Peyer's patch (tissue), 4 donors: ENCODE results near the gene ZIC4. TPM values are rescaled to one million over a fixed set of nuclear protein-coding genes. Genes with fewer than 3 reads are reported as not detected.

ENCODE experiments used
- DNase-seq, 3 donors: peaks; one replicate each; pipeline ENCODE4 v3.0.0-alpha.2; 2017 to 2019
- H3K27ac ChIP-seq, 4 donors: fragments of 200-600 bp; sonication (generic); one replicate each; pipeline ENCODE4 v1.5.1; 2016 to 2019
- H3K27me3 ChIP-seq, 2 donors: fragments of 200-600 bp; sonication (generic); one replicate each; pipeline ENCODE4 v1.5.1; 2019
- H3K36me3 ChIP-seq, 3 donors: fragments of 200-600 bp; sonication (generic); one replicate each; pipeline ENCODE4 v1.5.1; 2016 to 2019
- H3K4me1 ChIP-seq, 4 donors: fragments of 200-600 bp; sonication (generic); one replicate each; pipeline ENCODE4 v1.5.1; 2016 to 2019
- H3K4me3 ChIP-seq, 4 donors: fragments of 200-600 bp; sonication (generic); 1 replicate in 3 of 4; 2 replicates in 1 of 4; pipeline ENCODE4 v1.5.1; 2016 to 2019; ENCODE audit warnings: mild to moderate bottlenecking in 1 of 4
- H3K9me3 ChIP-seq, 4 donors: fragments of 200-600 bp; sonication (generic); one replicate each; pipeline ENCODE4 v1.5.1; 2016 to 2019; ENCODE audit warnings: mild to moderate bottlenecking in 1 of 4
- POLR2A ChIP-seq, 2 donors: fragments of 450-650 bp; IDR thresholded peaks; one replicate each; pipeline ENCODE4 v1.5.1; 2017; ENCODE audit warnings: antibody characterized with exemption in 2 of 2, mild to moderate bottlenecking in 2 of 2, moderate library complexity in 2 of 2
- total RNA-seq, 4 donors: library from RNA; depleted of rRNA; stranded (reverse); fragments of >200 nt; gene quantifications; one replicate each; pipeline ENCODE4 v1.1.0, GENCODE V29; 2016
- TF ChIP-seq, protein P1 (sequence below), 6 experiments: fragments of 450-650 bp in 4 of 6; fragments of 200-600 bp in 2 of 6; sonication (generic) in 1 of 6; IDR thresholded peaks; one replicate each; pipeline ENCODE4 v1.5.1; 2017 to 2019; ENCODE audit warnings: antibody characterized with exemption in 6 of 6, mild to moderate bottlenecking in 3 of 6, moderate library complexity in 1 of 6

Gene ZIC4
- total RNA-seq, 4 donors from 2014 or later, result not detected

DNA sequence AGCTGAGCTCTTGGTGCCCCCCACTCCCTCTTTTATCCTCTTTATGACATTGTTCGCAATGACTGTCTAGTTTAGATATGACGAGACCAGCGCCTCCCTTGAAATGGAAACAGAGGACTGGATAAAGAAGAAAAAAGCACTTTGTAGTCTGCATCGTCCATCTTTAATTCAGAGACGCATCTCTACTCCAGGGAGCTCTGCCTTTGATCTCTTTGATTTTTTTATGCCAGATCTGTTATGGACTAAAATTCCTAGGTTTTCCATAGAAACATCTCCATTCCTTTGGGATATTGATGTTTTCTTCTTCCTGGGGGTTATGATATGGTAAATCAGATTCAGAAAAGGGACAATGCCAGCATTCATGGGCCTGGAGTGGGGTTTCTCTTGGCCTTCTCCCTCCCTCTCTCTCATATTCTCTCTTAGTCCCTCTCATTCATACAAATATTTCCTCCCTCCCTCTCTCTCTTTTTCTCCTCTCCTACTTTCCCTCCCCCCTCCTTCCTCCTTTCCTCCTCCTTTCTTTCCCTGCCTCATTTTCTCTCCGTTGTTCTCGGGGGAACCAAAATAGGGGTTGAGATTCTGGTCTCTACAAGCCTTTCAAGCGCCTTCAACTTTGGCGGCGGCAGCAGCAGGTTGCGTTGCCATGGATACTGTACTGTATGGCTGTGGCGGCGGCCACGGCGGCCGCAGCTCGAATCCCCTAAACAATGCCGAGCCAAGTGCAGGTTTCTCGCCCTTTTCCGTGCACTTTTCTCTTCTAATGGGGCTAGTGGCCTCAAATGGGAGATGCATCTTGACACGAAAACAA, 45.5 kb downstream of the ZIC4 start:
- H3K27me3 ChIP-seq, result peaks cover 0 to 29% of the 10 kb centered on the region in 2 donors
- no peaks in the 10 kb centered on the region for H3K9me3 ChIP-seq
- no peaks in the 10 kb centered on the region for H3K36me3 ChIP-seq
- TF ChIP-seq POLR2A (IDR thresholded peaks at IDR 0.05), result no peak
- TF ChIP-seq, protein P1, sequence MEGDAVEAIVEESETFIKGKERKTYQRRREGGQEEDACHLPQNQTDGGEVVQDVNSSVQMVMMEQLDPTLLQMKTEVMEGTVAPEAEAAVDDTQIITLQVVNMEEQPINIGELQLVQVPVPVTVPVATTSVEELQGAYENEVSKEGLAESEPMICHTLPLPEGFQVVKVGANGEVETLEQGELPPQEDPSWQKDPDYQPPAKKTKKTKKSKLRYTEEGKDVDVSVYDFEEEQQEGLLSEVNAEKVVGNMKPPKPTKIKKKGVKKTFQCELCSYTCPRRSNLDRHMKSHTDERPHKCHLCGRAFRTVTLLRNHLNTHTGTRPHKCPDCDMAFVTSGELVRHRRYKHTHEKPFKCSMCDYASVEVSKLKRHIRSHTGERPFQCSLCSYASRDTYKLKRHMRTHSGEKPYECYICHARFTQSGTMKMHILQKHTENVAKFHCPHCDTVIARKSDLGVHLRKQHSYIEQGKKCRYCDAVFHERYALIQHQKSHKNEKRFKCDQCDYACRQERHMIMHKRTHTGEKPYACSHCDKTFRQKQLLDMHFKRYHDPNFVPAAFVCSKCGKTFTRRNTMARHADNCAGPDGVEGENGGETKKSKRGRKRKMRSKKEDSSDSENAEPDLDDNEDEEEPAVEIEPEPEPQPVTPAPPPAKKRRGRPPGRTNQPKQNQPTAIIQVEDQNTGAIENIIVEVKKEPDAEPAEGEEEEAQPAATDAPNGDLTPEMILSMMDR (IDR thresholded peaks at IDR 0.05), result no peak
- H3K4me1 ChIP-seq, result no peaks in the 10 kb centered on the region
- DNase-seq, result no peak
- no peak overlapping the region for H3K27ac ChIP-seq
- H3K4me3 ChIP-seq, result no peak overlapping the region

DNA sequence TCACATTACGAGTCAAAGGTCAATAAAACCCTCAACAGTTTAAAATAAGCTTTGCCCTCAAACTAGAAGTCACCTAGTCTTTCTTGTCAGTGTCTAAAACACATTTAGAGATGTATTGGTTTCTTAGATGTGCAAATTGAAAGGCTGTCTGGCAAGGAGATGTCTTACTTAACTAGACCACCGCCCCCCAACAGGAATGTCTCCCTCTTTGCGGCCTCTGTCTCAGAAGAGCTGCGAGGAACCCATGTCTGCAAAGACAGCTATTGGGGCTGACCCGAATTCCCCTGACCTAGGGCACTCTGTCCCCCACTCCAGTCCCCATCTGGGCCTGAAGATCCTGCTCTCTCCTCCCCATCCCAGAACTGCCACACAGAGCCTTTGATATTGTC, 46.3 kb downstream of the ZIC4 start:
- H3K4me3 ChIP-seq, result no peak overlapping the region
- H3K36me3 ChIP-seq, result no peaks in the 10 kb centered on the region
- H3K4me1 ChIP-seq, result no peaks in the 10 kb centered on the region
- H3K9me3 ChIP-seq, result no peaks in the 10 kb centered on the region
- peaks cover 0 to 34% of the 10 kb centered on the region in 2 donors for H3K27me3 ChIP-seq
- DNase-seq, result no peak
- no peak overlapping the region for H3K27ac ChIP-seq
- TF ChIP-seq, protein P1 (IDR thresholded peaks at IDR 0.05), result no peak
- TF ChIP-seq POLR2A (IDR thresholded peaks at IDR 0.05), result no peak

GRCh38 chr3:147359177-147360050, 46.9 kb downstream of the ZIC4 start:
- Histone ChIP-seq H3K9me3 (no peaks in the 10 kb centered on the region), H3K27me3 (peaks cover 0 to 40% of the 10 kb centered on the region in 2 donors), H3K36me3 (no peaks in the 10 kb centered on the region), H3K27ac (no peak overlapping the region), H3K4me3 (no peak overlapping the region), H3K4me1 (no peaks in the 10 kb centered on the region)
- TF ChIP-seq, protein P1 (IDR thresholded peaks at IDR 0.05), result no peak
- TF ChIP-seq POLR2A (IDR thresholded peaks at IDR 0.05), result no peak
- no peak for DNase-seq

DNA sequence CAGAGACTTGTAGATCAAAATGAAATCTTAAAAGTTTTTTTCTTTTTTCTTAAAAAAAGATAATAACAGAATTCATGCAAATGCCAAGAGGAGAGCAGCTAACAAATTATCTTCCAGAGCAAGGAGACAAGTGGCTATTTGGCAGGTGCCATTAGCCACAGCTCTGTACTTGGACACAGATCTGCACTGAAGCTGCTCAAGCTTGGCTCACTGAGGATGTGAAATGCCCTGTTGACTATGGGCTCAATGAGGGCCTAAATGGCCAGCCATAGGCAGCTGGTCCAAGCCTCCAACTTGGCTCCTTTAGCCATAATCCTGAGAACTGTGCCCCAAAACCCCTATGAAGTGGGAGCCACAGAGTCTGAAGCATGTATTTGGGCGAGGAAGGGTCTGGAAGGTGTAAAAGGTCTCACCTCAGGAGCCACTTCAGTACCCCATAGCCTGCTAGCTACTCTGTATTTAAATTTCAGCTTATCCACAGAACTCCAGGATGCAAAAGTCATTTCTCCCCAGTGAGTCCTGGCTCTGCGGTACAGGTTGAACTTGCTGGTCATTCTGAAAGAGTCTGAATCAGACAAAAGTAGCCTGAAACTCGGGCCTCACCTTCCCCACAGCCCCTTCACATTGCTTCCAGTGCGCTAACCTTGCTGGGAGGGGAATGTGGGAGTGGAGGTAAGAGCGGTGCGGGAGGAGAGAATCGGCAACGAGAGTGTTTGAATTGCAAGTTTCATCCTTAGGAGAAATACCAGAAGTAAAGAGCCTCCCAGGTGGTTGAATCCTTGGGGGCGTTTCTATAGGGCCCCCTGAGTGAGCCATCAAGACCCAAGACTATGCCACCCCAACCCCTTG, 48.0 kb downstream of the ZIC4 start:
- DNase-seq, result no peak
- H3K4me3 ChIP-seq, result no peak overlapping the region
- H3K4me1 ChIP-seq, result no peaks in the 10 kb centered on the region
- H3K27me3 ChIP-seq, result peaks cover 0 to 41% of the 10 kb centered on the region in 2 donors
- no peaks in the 10 kb centered on the region for H3K36me3 ChIP-seq
- H3K9me3 ChIP-seq, result no peaks in the 10 kb centered on the region
- no peak for TF ChIP-seq POLR2A (IDR thresholded peaks at IDR 0.05)
- TF ChIP-seq, protein P1 (IDR thresholded peaks at IDR 0.05), result no peak
- H3K27ac ChIP-seq, result no peak overlapping the region
